ENCODE measurements around the gene SLIT3.

- TF ChIP-seq CTCF (conservative IDR thresholded peaks at IDR 0.05; ENCODE audit: low read length) (no peak), EZH2phosphoT487 (IDR thresholded peaks at IDR 0.05; ENCODE audit: borderline replicate concordance) (no peak)
Observed at GRCh38 chr5:168843277-168844015, 457.5 kb downstream of the SLIT3 start.

Data from Loucy (cell line).